Activated CD4-positive, alpha-beta T cell treated with anti-CD3 and anti-CD28 coated beads for 36 hours (primary cell): ENCODE data around the gene USP11. TPM values are rescaled to one million over a fixed set of nuclear protein-coding genes. Genes with fewer than 3 reads are reported as not detected.

Source experiments
- ATAC-seq: fragments of 200-7000 bp; cut with Tn5 transposase; one replicate; pipeline ENCODE4 v1.10.0; 2021; ENCODE audit warnings: mild to moderate bottlenecking, moderate library complexity
- CTCF ChIA-PET: fragments of 350-600 bp; sonication (Branson Sonifier 250); formaldehyde crosslinking; loops from one replicate; lab custom pipeline; 2021; ENCODE audit warnings: antibody characterized with exemption; lab: Charles Lee
- POLR2A ChIA-PET: fragments of 350-600 bp; sonication (Branson Sonifier 250); formaldehyde crosslinking; loops from one replicate; lab custom pipeline; 2021; ENCODE audit warnings: antibody characterized with exemption, inconsistent platforms; lab: Charles Lee
- DNase-seq: peaks from one replicate; pipeline ENCODE4 v3.0.0-alpha.2; 2020
- H3K27ac Mint-ChIP-seq: one replicate; pipeline ENCODE4 v1.8.0; 2021; ENCODE audit warnings: mixed read lengths
- H3K27me3 Mint-ChIP-seq: one replicate; pipeline ENCODE4 v1.8.0; 2021; ENCODE audit warnings: mixed read lengths
- H3K36me3 Mint-ChIP-seq: one replicate; pipeline ENCODE4 v1.8.0; 2021; ENCODE audit warnings: low read depth, mixed read lengths
- H3K4me1 Mint-ChIP-seq: one replicate; pipeline ENCODE4 v1.8.0; 2021; ENCODE audit warnings: mixed read lengths
- H3K4me3 Mint-ChIP-seq: one replicate; pipeline ENCODE4 v1.8.0; 2021; ENCODE audit warnings: mild to moderate bottlenecking, moderate library complexity, mixed read lengths
- H3K9me3 Mint-ChIP-seq: one replicate; pipeline ENCODE4 v1.8.0; 2021; ENCODE audit warnings: low read depth, mixed read lengths
- intact Hi-C, 2 experiments: fragments of 100-400 bp; cut with DNase I in 1 of 2; cut with micrococcal nuclease in 1 of 2; formaldehyde crosslinking; loops; one replicate each; pipeline versions ENCODE4 v1.14.2 to v1.15.1; 2022 to 2024; cut with DNase I, micrococcal nuclease
- total RNA-seq, 2 experiments: library from RNA; stranded (reverse); gene quantifications; one replicate each; pipeline ENCODE4 v1.2.3, GENCODE V29; 2021

The USP11 gene
- total RNA-seq, 2 experiments from 2014 or later, result 19.2 to 21.1 TPM

GRCh38 chrX:47202877-47203276 is 29.9 kb upstream of the USP11 start:
- H3K4me1 Mint-ChIP-seq, result peaks cover 11% of the 10 kb centered on the region
- no peaks in the 10 kb centered on the region for H3K9me3 Mint-ChIP-seq
- H3K4me3 Mint-ChIP-seq, result no peak overlapping the region
- H3K27me3 Mint-ChIP-seq, result no peaks in the 10 kb centered on the region
- CTCF ChIA-PET, result no interaction called here
- intact Hi-C loops, result no loop called here
- DNase-seq, result no peak
- ATAC-seq, result no peak
- POLR2A ChIA-PET, result no interaction called here
- no peak overlapping the region for H3K27ac Mint-ChIP-seq
- H3K36me3 Mint-ChIP-seq, result peaks cover 62% of the 10 kb centered on the region

GRCh38 chrX:47204970-47205369 is 27.8 kb upstream of the USP11 start:
- Mint-ChIP-seq H3K36me3 (peaks cover 56% of the 10 kb centered on the region), H3K4me1 (peaks cover 11% of the 10 kb centered on the region), H3K4me3 (no peak overlapping the region), H3K9me3 (no peaks in the 10 kb centered on the region), H3K27ac (peak overlapping the region; percentile 33), H3K27me3 (no peaks in the 10 kb centered on the region)
- ATAC-seq (no peak), DNase-seq (no peak)
- CTCF ChIA-PET, result no interaction called here
- POLR2A ChIA-PET, result no interaction called here
- intact Hi-C loops, result no loop called here

GRCh38 chrX:47206316-47206715 is 26.5 kb upstream of the USP11 start:
- peak overlapping the region; percentile 47 for H3K27ac Mint-ChIP-seq

GRCh38 chrX:47208108-47208507 is 24.7 kb upstream of the USP11 start:
- POLR2A ChIA-PET, result no interaction called here
- H3K27me3 Mint-ChIP-seq, result no peaks in the 10 kb centered on the region
- H3K9me3 Mint-ChIP-seq, result no peaks in the 10 kb centered on the region
- peaks cover 11% of the 10 kb centered on the region for H3K4me1 Mint-ChIP-seq
- H3K4me3 Mint-ChIP-seq, result no peak overlapping the region
- DNase-seq, result no peak
- no peak overlapping the region for H3K27ac Mint-ChIP-seq
- ATAC-seq, result no peak
- peaks cover 49% of the 10 kb centered on the region for H3K36me3 Mint-ChIP-seq
- CTCF ChIA-PET, result no interaction called here
- intact Hi-C loops, result no loop called here

More at GRCh38 chrX:47206316-47206715, 26.5 kb upstream of the USP11 start:
- ChIA-PET CTCF (no interaction called here), POLR2A (no interaction called here)
- Mint-ChIP-seq H3K4me1 (peaks cover 11% of the 10 kb centered on the region), H3K36me3 (peaks cover 51% of the 10 kb centered on the region), H3K9me3 (no peaks in the 10 kb centered on the region), H3K4me3 (no peak overlapping the region), H3K27me3 (no peaks in the 10 kb centered on the region)
- intact Hi-C loops, result no loop called here
- no peak for ATAC-seq
- no peak for DNase-seq

- H3K9me3 Mint-ChIP-seq, result no peaks in the 10 kb centered on the region
- ChIA-PET POLR2A (interaction anchor here (1.1 kb wide), 1 partner anchor 8 kb away, joined by 3 read pairs; no protein-coding TSS in a partner anchor), CTCF (no interaction called here)
- ATAC-seq, result no peak
- H3K4me1 Mint-ChIP-seq, result peaks cover 11% of the 10 kb centered on the region
- H3K27me3 Mint-ChIP-seq, result no peaks in the 10 kb centered on the region
- no peak overlapping the region for H3K27ac Mint-ChIP-seq
- H3K36me3 Mint-ChIP-seq, result peaks cover 56% of the 10 kb centered on the region
- no peak for DNase-seq
- no peak overlapping the region for H3K4me3 Mint-ChIP-seq
- intact Hi-C loops, result no loop called here
Observed at GRCh38 chrX:47209508-47210238, 23.1 kb upstream of the USP11 start.

GRCh38 chrX:47210661-47211425 is 22.0 kb upstream of the USP11 start:
- ATAC-seq (no peak), DNase-seq (no peak)
- CTCF ChIA-PET, result no interaction called here

GRCh38 chrX:47212381-47213293 is 20.2 kb upstream of the USP11 start:
- Mint-ChIP-seq H3K36me3 (peaks cover 53% of the 10 kb centered on the region), H3K27ac (peak overlapping the region; percentile 70), H3K27me3 (no peaks in the 10 kb centered on the region), H3K4me3 (no peak overlapping the region), H3K4me1 (peaks cover 19% of the 10 kb centered on the region), H3K9me3 (no peaks in the 10 kb centered on the region)
- ATAC-seq, result no peak
- ChIA-PET CTCF (no interaction called here), POLR2A (interaction anchor here (0.6 kb wide), 1 partner anchor 146 kb away, joined by 4 read pairs; no protein-coding TSS in a partner anchor)
- DNase-seq, result no peak
- intact Hi-C loops, result no loop called here

More at GRCh38 chrX:47210661-47211425, 22.0 kb upstream of the USP11 start:
- no peaks in the 10 kb centered on the region for H3K9me3 Mint-ChIP-seq
- no peak overlapping the region for H3K27ac Mint-ChIP-seq
- H3K36me3 Mint-ChIP-seq, result peaks cover 53% of the 10 kb centered on the region
- intact Hi-C loops, result no loop called here
- no peak overlapping the region for H3K4me3 Mint-ChIP-seq
- no peaks in the 10 kb centered on the region for H3K27me3 Mint-ChIP-seq
- H3K4me1 Mint-ChIP-seq, result peaks cover 7% of the 10 kb centered on the region
- POLR2A ChIA-PET, result no interaction called here

- H3K9me3 Mint-ChIP-seq, result no peaks in the 10 kb centered on the region
- H3K27me3 Mint-ChIP-seq, result no peaks in the 10 kb centered on the region
- H3K36me3 Mint-ChIP-seq, result peaks cover 56% of the 10 kb centered on the region
- CTCF ChIA-PET, result no interaction called here
- POLR2A ChIA-PET, result no interaction called here
- no peak for DNase-seq
- no peak for ATAC-seq
- no peak overlapping the region for H3K4me3 Mint-ChIP-seq
- intact Hi-C loops, result loop anchor here (5.0 kb wide), 4 partner anchors 153 to 438 kb away; partner anchors contain the start of genes ELK1 (in 1 of the 2) and RP2 (in 1 of the 2)
- H3K27ac Mint-ChIP-seq, result no peak overlapping the region
- H3K4me1 Mint-ChIP-seq, result peaks cover 19% of the 10 kb centered on the region
Observed at GRCh38 chrX:47214435-47215077, 18.3 kb upstream of the USP11 start.

- ChIA-PET CTCF (interaction anchor here (1.1 kb wide), 1 partner anchor 19 kb away, joined by 3 read pairs; no protein-coding TSS in a partner anchor), POLR2A (no interaction called here)
- H3K27me3 Mint-ChIP-seq, result no peaks in the 10 kb centered on the region
- H3K36me3 Mint-ChIP-seq, result peaks cover 58% of the 10 kb centered on the region
- ATAC-seq (no peak), DNase-seq (no peak)
- H3K9me3 Mint-ChIP-seq, result no peaks in the 10 kb centered on the region
- intact Hi-C loops, result loop anchor here (5.0 kb wide), 4 partner anchors 152 to 437 kb away; partner anchors contain the start of genes ELK1 (in 1 of the 2) and RP2 (in 1 of the 2)
- H3K4me3 Mint-ChIP-seq, result no peak overlapping the region
- H3K4me1 Mint-ChIP-seq, result peaks cover 27% of the 10 kb centered on the region
- peak overlapping the region; percentile 98 for H3K27ac Mint-ChIP-seq
Observed at GRCh38 chrX:47215291-47215900, 17.4 kb upstream of the USP11 start.

- Mint-ChIP-seq H3K27ac (peak overlapping the region; percentile 98), H3K36me3 (peaks cover 62% of the 10 kb centered on the region), H3K9me3 (no peaks in the 10 kb centered on the region), H3K4me3 (peak overlapping the region; percentile 92), H3K27me3 (no peaks in the 10 kb centered on the region), H3K4me1 (peaks cover 35% of the 10 kb centered on the region)
- intact Hi-C loops, result loop anchor here (2.0 to 5.0 kb wide), 5 partner anchors 72 to 436 kb away; partner anchors contain the start of genes ELK1 (in 1 of the 2), NDUFB11 (in 1 of the 2), RBM10 (in 1 of the 2) and RP2 (in 1 of the 2)
- ATAC-seq (no peak), DNase-seq (no peak)
- ChIA-PET CTCF (interaction anchor here (1.1 kb wide), 1 partner anchor 20 kb away, joined by 3 read pairs; no protein-coding TSS in a partner anchor), POLR2A (interaction anchor here (1.6 to 1.8 kb wide), 2 partner anchors 22 to 71 kb away, joined by 5 to 9 read pairs; partner anchors contain the start of genes NDUFB11 and RBM10)
Observed at GRCh38 chrX:47216393-47216925, 16.4 kb upstream of the USP11 start.
